Neural cell (in vitro differentiated cells): ENCODE data around the gene ANKRD10.
"Not testable (repeated sequence)": the region's sequence is repeated elsewhere in the genome, so short reads cannot be mapped to it uniquely, and the experiment has no call there.

ENCODE experiments used
- CTCF ChIP-seq: fragments of 450-650 bp; IDR thresholded peaks from 2 replicates; pipeline ENCODE4 v1.5.1; 2014; ENCODE audit warnings: antibody characterized with exemption, mild to moderate bottlenecking, moderate library complexity; ENCODE audit not compliant: poor library complexity, severe bottlenecking
- EP300 ChIP-seq: fragments of 450-650 bp; conservative IDR thresholded peaks from 2 replicates; pipeline ENCODE4 v1.6.1; 2014; ENCODE audit warnings: antibody characterized with exemption, mild to moderate bottlenecking, moderate library complexity; ENCODE audit not compliant: poor library complexity, severe bottlenecking
- EZH2 ChIP-seq: fragments of 200-600, 300-800 bp; shearing (Covaris generic), sonication (generic); IDR thresholded peaks from 2 replicates; pipeline ENCODE4 v1.6.1; 2014; ENCODE audit warnings: antibody characterized with exemption, low read length, borderline replicate concordance, mild to moderate bottlenecking; ENCODE audit not compliant: insufficient read depth, poor library complexity, severe bottlenecking
- MXI1 ChIP-seq: fragments of 450-650 bp; conservative IDR thresholded peaks from 2 replicates; pipeline ENCODE4 v1.6.1; 2014; ENCODE audit warnings: antibody characterized with exemption, mild to moderate bottlenecking; ENCODE audit not compliant: poor library complexity, severe bottlenecking
- POLR2AphosphoS5 ChIP-seq: IDR thresholded peaks from 2 replicates; pipeline ENCODE4 v1.6.1; 2012
- RAD21 ChIP-seq: fragments of 450-650 bp; conservative IDR thresholded peaks from 2 replicates; pipeline ENCODE4 v1.6.1; 2014; ENCODE audit warnings: antibody characterized with exemption, mild to moderate bottlenecking, moderate library complexity
- SMC3 ChIP-seq: fragments of 450-650 bp; conservative IDR thresholded peaks from 2 replicates; pipeline ENCODE4 v1.6.1; 2014; ENCODE audit warnings: antibody characterized with exemption, mild to moderate bottlenecking, moderate library complexity; ENCODE audit not compliant: poor library complexity
- TAF1 ChIP-seq: IDR thresholded peaks from 2 replicates; pipeline ENCODE4 v1.6.1; 2012; ENCODE audit warnings: low read depth
- TF ChIP-seq, protein P1 (sequence below): IDR thresholded peaks from 2 replicates; pipeline ENCODE4 v1.6.1; 2012; ENCODE audit warnings: borderline replicate concordance

GRCh38 chr13:110952135-110952534, 37.3 kb upstream of the ANKRD10 start:
- not testable (repeated sequence) for TF ChIP-seq CTCF, POLR2AphosphoS5, RAD21, EP300, EZH2, TAF1, MXI1, SMC3
- TF ChIP-seq, protein P1, sequence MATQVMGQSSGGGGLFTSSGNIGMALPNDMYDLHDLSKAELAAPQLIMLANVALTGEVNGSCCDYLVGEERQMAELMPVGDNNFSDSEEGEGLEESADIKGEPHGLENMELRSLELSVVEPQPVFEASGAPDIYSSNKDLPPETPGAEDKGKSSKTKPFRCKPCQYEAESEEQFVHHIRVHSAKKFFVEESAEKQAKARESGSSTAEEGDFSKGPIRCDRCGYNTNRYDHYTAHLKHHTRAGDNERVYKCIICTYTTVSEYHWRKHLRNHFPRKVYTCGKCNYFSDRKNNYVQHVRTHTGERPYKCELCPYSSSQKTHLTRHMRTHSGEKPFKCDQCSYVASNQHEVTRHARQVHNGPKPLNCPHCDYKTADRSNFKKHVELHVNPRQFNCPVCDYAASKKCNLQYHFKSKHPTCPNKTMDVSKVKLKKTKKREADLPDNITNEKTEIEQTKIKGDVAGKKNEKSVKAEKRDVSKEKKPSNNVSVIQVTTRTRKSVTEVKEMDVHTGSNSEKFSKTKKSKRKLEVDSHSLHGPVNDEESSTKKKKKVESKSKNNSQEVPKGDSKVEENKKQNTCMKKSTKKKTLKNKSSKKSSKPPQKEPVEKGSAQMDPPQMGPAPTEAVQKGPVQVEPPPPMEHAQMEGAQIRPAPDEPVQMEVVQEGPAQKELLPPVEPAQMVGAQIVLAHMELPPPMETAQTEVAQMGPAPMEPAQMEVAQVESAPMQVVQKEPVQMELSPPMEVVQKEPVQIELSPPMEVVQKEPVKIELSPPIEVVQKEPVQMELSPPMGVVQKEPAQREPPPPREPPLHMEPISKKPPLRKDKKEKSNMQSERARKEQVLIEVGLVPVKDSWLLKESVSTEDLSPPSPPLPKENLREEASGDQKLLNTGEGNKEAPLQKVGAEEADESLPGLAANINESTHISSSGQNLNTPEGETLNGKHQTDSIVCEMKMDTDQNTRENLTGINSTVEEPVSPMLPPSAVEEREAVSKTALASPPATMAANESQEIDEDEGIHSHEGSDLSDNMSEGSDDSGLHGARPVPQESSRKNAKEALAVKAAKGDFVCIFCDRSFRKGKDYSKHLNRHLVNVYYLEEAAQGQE, result not testable (repeated sequence)
